Right lobe of liver (tissue), 6 donors: Measurements from ENCODE around the gene LEAP2. TPM values are rescaled to one million over a fixed set of nuclear protein-coding genes. Genes with fewer than 3 reads are reported as not detected.

ENCODE experiments used
- ATAC-seq, 4 donors: fragments of 200-7000 bp; cut with Tn5 transposase; one replicate each; pipeline ENCODE4 v1.9.1; 2020; ENCODE audit warnings: mild to moderate bottlenecking in 4 of 4, moderate library complexity in 4 of 4
- DNase-seq, 3 donors: peaks; one replicate each; pipeline ENCODE4 v3.0.0-alpha.2; 2020
- H3K27ac ChIP-seq, 3 donors: fragments of 200-600 bp; one replicate each; pipeline ENCODE4 v1.8.0; 2022
- H3K27me3 ChIP-seq, 2 donors: fragments of 200-600 bp; one replicate each; pipeline ENCODE4 v1.8.0; 2022
- H3K36me3 ChIP-seq, 4 donors: fragments of 200-600 bp; sonication (generic) in 1 of 4; one replicate each; pipeline versions ENCODE4 v1.5.1 to v1.8.0; 2017 to 2022; ENCODE audit warnings: control low read depth in 1 of 4
- H3K4me1 ChIP-seq, 4 donors: fragments of 200-600 bp; sonication (generic) in 1 of 4; one replicate each; pipeline versions ENCODE4 v1.5.1 to v1.8.0; 2017 to 2022; ENCODE audit warnings: control low read depth in 1 of 4
- H3K4me3 ChIP-seq, 3 donors: fragments of 200-600 bp; one replicate each; pipeline ENCODE4 v1.8.0; 2022
- H3K9me3 ChIP-seq, 4 donors: fragments of 200-600 bp; sonication (generic) in 1 of 4; one replicate each; pipeline versions ENCODE4 v1.5.1 to v1.8.0; 2017 to 2022; ENCODE audit warnings: control low read depth in 1 of 4
- POLR2A ChIP-seq: fragments of 450-650 bp; IDR thresholded peaks from one replicate; pipeline ENCODE4 v1.6.1; 2017; ENCODE audit warnings: antibody characterized with exemption, mild to moderate bottlenecking
- WGBS: methylation state at CpG from one replicate; pipeline ENCODE4 v1.1.6; 2018; ENCODE audit warnings: low coverage, low lambda C conversion rate; ENCODE audit not compliant: insufficient coverage; ENCODE audit errors: missing lambda C conversion rate; 5-methylcytosine and 5-hydroxymethylcytosine counted together
- intact Hi-C, 2 donors: fragments of 100-400 bp; cut with DNase I; formaldehyde crosslinking; loops; one replicate each; pipeline versions ENCODE4 v1.11.2 to v1.14.1; 2022
- total RNA-seq, 6 experiments: library from RNA; depleted of rRNA in 2 of 6; stranded (reverse); fragments of >200 nt in 2 of 6; fragmentation: NEBNext Ultra II Directional in 3 of 6; extraction: Animal tissue kit (Norgen Biotek cat#: 25700) in 3 of 6; gene quantifications; one replicate each; pipeline versions ENCODE4 v1.1.0 to v1.2.4, GENCODE V29; 2016 to 2023
- TF ChIP-seq, protein P1 (sequence below), 4 donors: fragments of 200-600 bp in 3 of 4; fragments of 450-650 bp in 1 of 4; IDR thresholded peaks; one replicate each; pipeline versions ENCODE4 v1.5.1 to v1.8.0; 2016 to 2022; ENCODE audit warnings: antibody characterized with exemption in 4 of 4, mild to moderate bottlenecking in 2 of 4
- donor health status: DM: no; HTN: yes; CAD: no.
- donor health status: DM: no; HTN: no; CAD: no.
- donor health status: DM: no; HTN: no; CAD: no.
- donor health status: DM: no; HTN: yes; CAD: no.
- donor health status: DM: no; HTN: yes; CAD: no.

Gene LEAP2
- total RNA-seq, 6 experiments from 2014 or later: 120 to 439 (median 214) TPM

DNA sequence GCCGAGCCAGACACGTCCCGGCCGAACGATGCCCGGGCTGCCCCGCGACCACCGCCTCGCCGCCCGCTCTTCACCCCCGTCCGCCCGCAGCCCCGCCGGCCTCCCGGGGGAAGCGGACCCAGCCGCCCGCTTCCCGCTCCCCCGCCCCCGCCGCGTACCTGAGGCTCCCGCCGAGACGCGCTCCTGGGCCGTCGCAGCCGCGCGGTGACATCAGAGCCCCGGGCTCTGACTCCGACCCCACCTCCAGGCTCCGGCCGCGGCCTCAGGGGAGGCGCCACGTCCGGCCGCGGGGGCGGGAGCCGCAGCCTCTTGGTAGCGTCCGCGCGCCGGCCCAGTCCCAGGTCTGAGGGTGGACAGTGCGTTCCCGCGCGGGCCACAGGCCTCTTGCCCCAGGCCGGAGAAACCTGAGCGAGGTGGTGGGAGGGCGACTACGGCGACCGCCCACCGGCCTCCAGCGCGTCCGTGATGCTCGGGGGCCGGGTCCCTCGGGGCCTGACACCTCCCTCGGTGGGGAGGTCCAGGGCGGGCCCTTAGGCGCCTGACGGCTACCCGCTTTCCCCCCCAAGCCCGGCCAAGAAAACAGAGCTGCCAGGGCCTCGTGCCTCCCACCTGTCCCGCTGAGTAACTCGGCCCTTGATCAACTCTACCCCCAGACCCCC, 42.9 kb upstream of the LEAP2 start, which contains the start of gene SHROOM1:
SHROOM1 (minus strand) TSS at position 212 of the 659 bp plus-strand sequence. CDS start 4,507 bp downstream, outside the sequence.
- 42% methylated on average over 4 of the region's 78 CpGs for WGBS
- intact Hi-C loops: no loop called here
- Histone ChIP-seq H3K27me3 (no peaks in the 10 kb centered on the region), H3K9me3 (no peaks in the 10 kb centered on the region), H3K4me3 (peak within 1 kb of the TSS; percentile 66 to 92 (median 74)), H3K4me1 (peaks cover 0 to 41% (median 10%) of the 10 kb centered on the region in 4 donors), H3K36me3 (peaks cover 0 to 10% (median 1%) of the 10 kb centered on the region in 4 donors), H3K27ac (peak within 1 kb of the TSS; percentile 94 to 96 (median 95))
- DNase-seq: peak; percentile 87 to 89 (median 89)
- TF ChIP-seq, protein P1, sequence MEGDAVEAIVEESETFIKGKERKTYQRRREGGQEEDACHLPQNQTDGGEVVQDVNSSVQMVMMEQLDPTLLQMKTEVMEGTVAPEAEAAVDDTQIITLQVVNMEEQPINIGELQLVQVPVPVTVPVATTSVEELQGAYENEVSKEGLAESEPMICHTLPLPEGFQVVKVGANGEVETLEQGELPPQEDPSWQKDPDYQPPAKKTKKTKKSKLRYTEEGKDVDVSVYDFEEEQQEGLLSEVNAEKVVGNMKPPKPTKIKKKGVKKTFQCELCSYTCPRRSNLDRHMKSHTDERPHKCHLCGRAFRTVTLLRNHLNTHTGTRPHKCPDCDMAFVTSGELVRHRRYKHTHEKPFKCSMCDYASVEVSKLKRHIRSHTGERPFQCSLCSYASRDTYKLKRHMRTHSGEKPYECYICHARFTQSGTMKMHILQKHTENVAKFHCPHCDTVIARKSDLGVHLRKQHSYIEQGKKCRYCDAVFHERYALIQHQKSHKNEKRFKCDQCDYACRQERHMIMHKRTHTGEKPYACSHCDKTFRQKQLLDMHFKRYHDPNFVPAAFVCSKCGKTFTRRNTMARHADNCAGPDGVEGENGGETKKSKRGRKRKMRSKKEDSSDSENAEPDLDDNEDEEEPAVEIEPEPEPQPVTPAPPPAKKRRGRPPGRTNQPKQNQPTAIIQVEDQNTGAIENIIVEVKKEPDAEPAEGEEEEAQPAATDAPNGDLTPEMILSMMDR (IDR thresholded peaks at IDR 0.05): no peak
- TF ChIP-seq POLR2A: peak; percentile 99
- ATAC-seq: peak; percentile 74 to 85 (median 82)

DNA sequence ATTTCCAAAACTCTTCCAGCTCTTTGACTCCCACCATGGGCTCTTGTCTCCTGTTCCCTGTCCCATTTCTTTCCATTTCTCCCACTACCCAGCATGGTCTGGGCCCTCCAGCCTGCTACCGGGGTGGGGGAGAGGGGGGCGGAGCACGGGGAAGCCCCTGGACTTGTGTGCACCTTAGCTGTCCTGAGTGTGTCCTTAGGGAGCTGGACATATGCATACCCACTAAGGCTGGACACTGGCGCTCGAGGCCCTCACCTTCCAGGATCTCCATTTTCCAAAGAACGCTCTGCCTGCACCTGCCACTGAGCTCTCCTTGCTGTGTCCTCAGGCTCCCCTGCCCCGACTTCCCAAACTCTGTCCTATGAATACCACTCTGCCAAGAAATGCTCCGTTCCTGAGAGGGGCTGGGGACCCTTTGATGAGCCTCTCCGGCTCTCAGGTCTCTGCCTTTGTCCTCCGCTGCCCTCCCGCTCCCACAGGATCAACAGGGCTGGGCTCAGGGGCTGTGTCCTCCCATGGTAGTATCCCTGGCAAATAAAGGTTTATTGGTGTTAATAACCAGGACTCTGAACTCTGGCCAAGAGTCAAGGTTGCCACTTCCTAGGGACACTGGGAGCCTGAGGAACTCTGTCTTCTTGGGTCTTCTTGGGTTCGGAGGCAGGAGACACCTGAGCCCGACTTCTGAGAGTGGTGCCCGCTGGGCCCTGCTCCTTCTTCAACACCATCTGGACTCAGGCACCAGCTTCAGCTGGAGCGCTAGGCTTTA, 42.2 kb upstream of the LEAP2 start:
- no peaks in the 10 kb centered on the region for H3K27me3 ChIP-seq
- intact Hi-C loops: no loop called here
- H3K27ac ChIP-seq: peak overlapping the region; percentile 94 to 96 (median 95)
- peaks cover 0 to 38% (median 10%) of the 10 kb centered on the region in 4 donors for H3K4me1 ChIP-seq
- H3K9me3 ChIP-seq: no peaks in the 10 kb centered on the region
- H3K4me3 ChIP-seq: peak overlapping the region; percentile 66 to 92 (median 74)
- ATAC-seq (peak in 2 of 4 donors; percentile 0), DNase-seq (no peak)
- peaks cover 0 to 9% (median 0%) of the 10 kb centered on the region in 4 donors for H3K36me3 ChIP-seq
- TF ChIP-seq POLR2A: no peak
- TF ChIP-seq, protein P1 (IDR thresholded peaks at IDR 0.05): no peak
- 70% methylated on average over 9 of the region's 15 CpGs for WGBS

DNA sequence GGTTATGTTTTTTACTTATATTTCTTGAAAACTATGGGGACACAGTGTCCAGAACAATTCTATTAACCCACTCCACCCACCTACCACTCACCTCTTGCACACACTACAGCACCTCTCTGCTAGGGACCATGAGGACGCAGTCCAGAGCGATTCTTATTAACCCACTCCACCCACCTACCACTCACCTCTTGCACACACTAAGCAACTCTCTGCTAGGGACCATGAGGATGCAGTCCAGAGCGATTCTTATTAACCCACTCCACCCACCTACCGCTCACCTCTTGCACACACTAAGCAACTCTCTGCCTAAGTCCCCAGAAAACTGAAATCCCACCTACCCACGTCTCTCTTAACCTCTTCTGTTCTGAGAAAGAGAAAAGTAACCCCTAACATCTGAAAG, 40.9 kb upstream of the LEAP2 start:
- no peak for DNase-seq
- 88% methylated on average over 5 of the region's 5 CpGs for WGBS
- Histone ChIP-seq H3K27me3 (no peaks in the 10 kb centered on the region), H3K4me1 (peaks cover 0 to 39% (median 15%) of the 10 kb centered on the region in 4 donors), H3K27ac (no peak overlapping the region), H3K9me3 (no peaks in the 10 kb centered on the region), H3K4me3 (no peak overlapping the region), H3K36me3 (no peaks in the 10 kb centered on the region)
- intact Hi-C loops: no loop called here
- no peak for ATAC-seq
- TF ChIP-seq, protein P1 (IDR thresholded peaks at IDR 0.05): no peak
- TF ChIP-seq POLR2A: no peak

DNA sequence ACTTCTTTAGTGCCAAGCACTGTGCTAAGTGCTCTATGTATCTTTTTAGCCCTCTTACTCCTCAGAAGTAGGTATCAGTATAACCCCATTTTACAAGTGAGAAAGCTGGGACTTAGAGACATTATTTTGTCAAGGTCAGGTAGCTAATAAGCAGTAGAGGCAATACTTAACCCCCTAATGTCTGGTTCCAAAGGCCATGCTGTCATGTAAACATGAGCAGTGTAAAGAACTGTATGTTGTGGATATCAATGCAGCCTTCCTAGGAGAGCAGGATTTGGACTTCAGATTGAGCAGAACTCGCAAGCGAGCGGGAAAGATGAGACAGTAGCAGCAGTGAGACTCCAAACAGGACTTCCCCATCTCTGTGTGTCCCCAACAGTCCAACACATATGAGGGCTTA, 39.4 kb upstream of the LEAP2 start:
- no peak for DNase-seq
- Histone ChIP-seq H3K27ac (no peak overlapping the region), H3K36me3 (no peaks in the 10 kb centered on the region), H3K9me3 (no peaks in the 10 kb centered on the region), H3K4me3 (no peak overlapping the region), H3K4me1 (peaks cover 0 to 38% (median 14%) of the 10 kb centered on the region in 4 donors), H3K27me3 (no peaks in the 10 kb centered on the region)
- intact Hi-C loops: no loop called here
- TF ChIP-seq, protein P1 (IDR thresholded peaks at IDR 0.05): no peak
- TF ChIP-seq POLR2A: no peak
- 100% methylated on average over 3 of the region's 3 CpGs for WGBS
- no peak for ATAC-seq
